Measurements from ENCODE around the gene PRELID3B. TPM values are rescaled to one million over a fixed set of nuclear protein-coding genes. Genes with fewer than 3 reads are reported as not detected.

The PRELID3B gene
- total and polyA plus RNA-seq, 2 of the 13 experiments (the other 11 are each of a cell fraction or from before 2014, with no cell fraction given) = 23.3 to 42.6 TPM

GRCh38 chr20:59004763-59005522 is 37.6 kb downstream of the PRELID3B start (continued):
- TF ChIP-seq ZBTB26 (CRISPR knock-in tag; IDR thresholded peaks at IDR 0.05; ENCODE audit: borderline replicate concordance) (no peak), ZNF598 (CRISPR knock-in tag; IDR thresholded peaks at IDR 0.05; ENCODE audit: borderline replicate concordance) (no peak; the same call in 1 of the 2 replicates), ZNF784 (CRISPR knock-in tag; IDR thresholded peaks at IDR 0.05; ENCODE audit: borderline replicate concordance) (no peak; the same call in 1 of the 2 replicates), ZNF709 (CRISPR knock-in tag; IDR thresholded peaks at IDR 0.05) (no peak), DMAP1 (CRISPR knock-in tag; IDR thresholded peaks at IDR 0.05) (peak; percentile 42; the same call in 1 of the 2 replicates), IKZF5 (CRISPR knock-in tag; IDR thresholded peaks at IDR 0.05) (no peak; the same call in 1 of the 2 replicates), SMYD3 (CRISPR knock-in tag; IDR thresholded peaks at IDR 0.05) (no peak), ZNF18 (CRISPR knock-in tag; IDR thresholded peaks at IDR 0.05; ENCODE audit: insufficient replicate concordance) (no peak), NKX3-1 (CRISPR knock-in tag; IDR thresholded peaks at IDR 0.05) (no peak), HDAC6 (IDR thresholded peaks at IDR 0.05; ENCODE audit: low read depth, low read length) (no peak), IKZF1 (IDR thresholded peaks at IDR 0.05) (no peak), MXD3 (CRISPR knock-in tag; IDR thresholded peaks at IDR 0.05) (no peak; the same call in 1 of the 2 replicates), HNRNPLL (IDR thresholded peaks at IDR 0.05; ENCODE audit: low read depth, low read length, poor library complexity, severe bottlenecking) (no peak), ZNF577 (CRISPR knock-in tag; IDR thresholded peaks at IDR 0.05; ENCODE audit: borderline replicate concordance, low read depth) (no peak), PAXIP1 (CRISPR knock-in tag; conservative IDR thresholded peaks at IDR 0.05) (peak; percentile 61), ZNF205 (CRISPR knock-in tag; IDR thresholded peaks at IDR 0.05) (no peak), ZBTB25 (CRISPR knock-in tag; IDR thresholded peaks at IDR 0.05) (no peak)

All from HepG2 (cell line).